Stimulated activated naive CD8-positive, alpha-beta T cell treated with anti-CD3 and anti-CD28 coated beads, Interleukin-15, Interleukin-2, amounts not matched to agents 100 U/mL and 50 U/mL, for 24 hours (primary cell): Measurements from ENCODE around the gene SDHA.
"Not testable (repeated sequence)": the region's sequence is repeated elsewhere in the genome, so short reads cannot be mapped to it uniquely, and the experiment has no call there.

Source experiments
- ATAC-seq: fragments of 150-1000 bp; cut with Tn5 transposase; one replicate; pipeline ENCODE4 v1.10.0; 2021
- DNase-seq: peaks from one replicate; pipeline ENCODE4 v3.0.0; 2021

SDHA gene

GRCh38 chr5:300691-301435 is 82.7 kb downstream of the SDHA start:
- DNase-seq, ATAC-seq: not testable (repeated sequence)

GRCh38 chr5:302416-302815 is 84.3 kb downstream of the SDHA start:
- not testable (repeated sequence) for DNase-seq, ATAC-seq

- no peak for ATAC-seq
Measured at GRCh38 chr5:302966-303365, 84.8 kb downstream of the SDHA start.

GRCh38 chr5:303741-304140 is 85.6 kb downstream of the SDHA start:
- DNase-seq, ATAC-seq: not testable (repeated sequence)

More at GRCh38 chr5:302966-303365, 84.8 kb downstream of the SDHA start:
- DNase-seq = no peak

GRCh38 chr5:305050-305449 is 86.9 kb downstream of the SDHA start:
- no peak for ATAC-seq
- no peak for DNase-seq

GRCh38 chr5:305459-305858 is 87.3 kb downstream of the SDHA start:
- ATAC-seq (no peak), DNase-seq (no peak)

GRCh38 chr5:306011-306805 is 88.1 kb downstream of the SDHA start:
- DNase-seq (no peak), ATAC-seq (no peak)
